GM23338 (cell line): Measurements from ENCODE around the gene ERMP1. TPM values are rescaled to one million over a fixed set of nuclear protein-coding genes. Genes with fewer than 3 reads are reported as not detected.

ENCODE experiments used
- ATAC-seq: fragments of 200-7000 bp; cut with Tn5 transposase; 3 replicates; pipeline ENCODE4 v1.9.1; 2020
- DNase-seq: peaks from one replicate; pipeline ENCODE4 v3.0.0-alpha.2; 2015; ENCODE audit warnings: low spot score
- H2AFZ ChIP-seq: fragments of 200-600 bp; sonication (generic); 2 replicates; pipeline ENCODE4 v1.8.0; 2016; ENCODE audit warnings: antibody characterized with exemption, mild to moderate bottlenecking, moderate library complexity
- H3F3A ChIP-seq: fragments of 200-600 bp; sonication (generic); replicated peaks from 2 replicates; pipeline ENCODE4 v1.8.0; 2017; ENCODE audit warnings: antibody characterized with exemption, mixed run types, low read depth
- H3K27ac ChIP-seq: fragments of 200-600 bp; sonication (generic); 2 replicates; pipeline ENCODE4 v1.6.1; 2016; ENCODE audit warnings: low read depth
- H3K27me3 ChIP-seq: fragments of 200-600 bp; sonication (generic); 2 replicates; pipeline ENCODE4 v1.8.0; 2016; ENCODE audit warnings: mild to moderate bottlenecking, mixed run types, moderate library complexity; ENCODE audit not compliant: insufficient read depth
- H3K36me3 ChIP-seq: fragments of 200-600 bp; sonication (generic); 2 replicates; pipeline ENCODE4 v1.8.0; 2016; ENCODE audit warnings: mild to moderate bottlenecking; ENCODE audit not compliant: insufficient read depth
- H3K4me1 ChIP-seq: fragments of 200-600 bp; sonication (generic); 2 replicates; pipeline ENCODE4 v1.8.0; 2016; ENCODE audit warnings: mild to moderate bottlenecking, moderate library complexity; ENCODE audit not compliant: insufficient read depth
- H3K4me2 ChIP-seq: fragments of 200-600 bp; sonication (generic); 2 replicates; pipeline ENCODE4 v1.7.1; 2017; ENCODE audit warnings: mixed run types
- H3K4me3 ChIP-seq: fragments of 200-600 bp; sonication (generic); 2 replicates; pipeline ENCODE4 v1.6.1; 2016; ENCODE audit warnings: mixed run types
- H3K79me2 ChIP-seq: fragments of 200-600 bp; sonication (generic); replicated peaks from 2 replicates; pipeline ENCODE4 v1.8.0; 2017; ENCODE audit warnings: mild to moderate bottlenecking; ENCODE audit not compliant: insufficient read depth
- H3K9me2 ChIP-seq: fragments of 200-600 bp; sonication (generic); 2 replicates; pipeline ENCODE4 v1.8.0; 2017; ENCODE audit not compliant: insufficient read depth
- H4K20me1 ChIP-seq: fragments of 200-600 bp; sonication (generic); replicated peaks from 2 replicates; pipeline ENCODE4 v1.8.0; 2017; ENCODE audit warnings: mild to moderate bottlenecking; ENCODE audit not compliant: insufficient read depth
- H3K27ac Mint-ChIP-seq: 2 replicates; pipeline ENCODE4 v1.8.0; 2020; ENCODE audit warnings: inconsistent platforms, mild to moderate bottlenecking, moderate library complexity, mixed read lengths
- H3K27me3 Mint-ChIP-seq: 3 replicates; pipeline ENCODE4 v1.8.0; 2022; ENCODE audit warnings: low read depth, mild to moderate bottlenecking, moderate library complexity, mixed read lengths, inconsistent platforms; ENCODE audit not compliant: insufficient read depth, poor library complexity
- H3K36me3 Mint-ChIP-seq: 3 replicates; pipeline ENCODE4 v1.8.0; 2021; ENCODE audit warnings: low read depth, mild to moderate bottlenecking, inconsistent platforms, moderate library complexity, mixed read lengths
- H3K4me1 Mint-ChIP-seq: 3 replicates; pipeline ENCODE4 v1.8.0; 2020; ENCODE audit warnings: mild to moderate bottlenecking, inconsistent platforms, mixed read lengths
- H3K4me3 Mint-ChIP-seq: 3 replicates; pipeline ENCODE4 v1.8.0; 2021; ENCODE audit warnings: moderate library complexity, mild to moderate bottlenecking, inconsistent platforms, mixed read lengths
- H3K9me3 Mint-ChIP-seq: 3 replicates; pipeline ENCODE4 v1.8.0; 2020; ENCODE audit warnings: moderate library complexity, mild to moderate bottlenecking, inconsistent platforms, mixed read lengths
- CREB1 ChIP-seq: fragments of 250-450 bp; sonication (Bioruptor Pico); IDR thresholded peaks from 2 replicates; pipeline ENCODE4 v1.5.0; 2020; ENCODE audit warnings: low read depth, mild to moderate bottlenecking, moderate library complexity
- EZH2 ChIP-seq: fragments of 200-600 bp; sonication (generic); IDR thresholded peaks from one replicate; pipeline ENCODE4 v1.8.0; 2017; ENCODE audit warnings: antibody characterized with exemption, mild to moderate bottlenecking, low read depth; ENCODE audit not compliant: unreplicated experiment
- EZH2phosphoT487 ChIP-seq: fragments of 200-600 bp; sonication (generic); IDR thresholded peaks from one replicate; pipeline ENCODE4 v1.8.1; 2018; ENCODE audit warnings: antibody characterized with exemption; ENCODE audit not compliant: unreplicated experiment
- JUNB ChIP-seq: IDR thresholded peaks from one replicate; pipeline ENCODE4 v1.6.1; 2016; ENCODE audit warnings: antibody characterized with exemption; ENCODE audit not compliant: unreplicated experiment
- NANOG ChIP-seq: IDR thresholded peaks from 2 replicates; pipeline ENCODE4 v1.6.1; 2016; ENCODE audit warnings: antibody characterized with exemption, borderline replicate concordance
- POLR2AphosphoS5 ChIP-seq: IDR thresholded peaks from 2 replicates; pipeline ENCODE4 v1.6.1; 2016; ENCODE audit warnings: antibody characterized with exemption, low read depth
- ZNF114 ChIP-seq: fragments of 250-450 bp; sonication (Bioruptor Pico); IDR thresholded peaks from 2 replicates; pipeline ENCODE4 v1.5.0; 2020; ENCODE audit warnings: mild to moderate bottlenecking, moderate library complexity
- polyA plus RNA-seq: library from polyadenylated mRNA; unstranded; fragments of >200 nt; fragmentation: Nextera tagmentation; extraction: Ambion mirVana; gene quantifications from 2 replicates; pipeline ENCODE4 v1.2.1, GENCODE V29; 2016
- total RNA-seq: library from RNA; depleted of rRNA; stranded (reverse); fragments of >200 nt; shearing (Covaris generic); gene quantifications from 2 replicates; pipeline ENCODE4 v1.2.3, GENCODE V29; 2014
- TF ChIP-seq, protein P1 (sequence below), 2 experiments: fragments of 200-600 bp in 1 of 2; sonication (generic) in 1 of 2; conservative IDR thresholded peaks; 2 replicates each; pipeline versions ENCODE4 v1.5.1 to v1.6.1; 2016 to 2017; ENCODE audit warnings: antibody characterized with exemption in 2 of 2, low read depth in 2 of 2, mild to moderate bottlenecking in 2 of 2, moderate library complexity in 1 of 2
- TF ChIP-seq, protein P2 (sequence below): IDR thresholded peaks from one replicate; pipeline ENCODE4 v1.6.1; 2018; ENCODE audit warnings: antibody characterized with exemption; ENCODE audit not compliant: unreplicated experiment
- TF ChIP-seq, protein P3 (sequence below): IDR thresholded peaks from 2 replicates; pipeline ENCODE4 v1.6.1; 2016; ENCODE audit warnings: antibody characterized with exemption

Gene ERMP1
- total and polyA plus RNA-seq, 2 experiments from 2014 or later = 5.3 to 23.4 TPM

DNA sequence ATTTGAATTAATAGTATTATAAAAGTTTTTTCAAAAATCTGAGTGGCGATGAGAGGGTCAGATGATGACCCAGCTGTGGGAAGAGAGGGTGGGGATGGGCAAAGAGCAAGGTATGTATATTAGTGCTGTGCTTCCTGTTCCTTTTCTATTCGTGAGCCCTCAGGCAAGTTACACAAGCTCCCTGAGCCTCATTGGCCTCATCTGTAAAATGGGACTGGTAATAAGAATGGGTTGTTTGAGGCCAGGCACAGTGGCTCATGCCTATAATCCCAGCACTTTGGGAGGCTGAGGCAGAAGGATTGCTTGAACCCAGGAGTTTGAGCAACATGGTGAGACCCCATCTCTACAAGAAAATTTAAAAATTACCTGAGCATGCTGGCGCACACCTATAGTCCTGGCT lies 33.8 kb upstream of the ERMP1 start:
- Mint-ChIP-seq H3K4me1 (peaks cover 5% of the 10 kb centered on the region; the same call in 2 of the 3 replicates), H3K27me3 (peaks cover 1% of the 10 kb centered on the region), H3K4me3 (no peak overlapping the region), H3K9me3 (no peaks in the 10 kb centered on the region), H3K36me3 (no peaks in the 10 kb centered on the region), H3K27ac (no peak overlapping the region)
- ATAC-seq (no peak), DNase-seq (no peak)
- Histone ChIP-seq H3K9me2 (no peaks in the 10 kb centered on the region), H3K4me3 (no peak overlapping the region), H3F3A (no peaks in the 10 kb centered on the region), H4K20me1 (no peaks in the 10 kb centered on the region), H3K27me3 (no peaks in the 10 kb centered on the region), H3K4me1 (peaks cover 8% of the 10 kb centered on the region; the same call in 1 of the 2 replicates), H3K27ac (no peak overlapping the region), H3K79me2 (no peaks in the 10 kb centered on the region), H2AFZ (no peak overlapping the region), H3K36me3 (no peaks in the 10 kb centered on the region), H3K4me2 (no peak overlapping the region)
- TF ChIP-seq, protein P1, sequence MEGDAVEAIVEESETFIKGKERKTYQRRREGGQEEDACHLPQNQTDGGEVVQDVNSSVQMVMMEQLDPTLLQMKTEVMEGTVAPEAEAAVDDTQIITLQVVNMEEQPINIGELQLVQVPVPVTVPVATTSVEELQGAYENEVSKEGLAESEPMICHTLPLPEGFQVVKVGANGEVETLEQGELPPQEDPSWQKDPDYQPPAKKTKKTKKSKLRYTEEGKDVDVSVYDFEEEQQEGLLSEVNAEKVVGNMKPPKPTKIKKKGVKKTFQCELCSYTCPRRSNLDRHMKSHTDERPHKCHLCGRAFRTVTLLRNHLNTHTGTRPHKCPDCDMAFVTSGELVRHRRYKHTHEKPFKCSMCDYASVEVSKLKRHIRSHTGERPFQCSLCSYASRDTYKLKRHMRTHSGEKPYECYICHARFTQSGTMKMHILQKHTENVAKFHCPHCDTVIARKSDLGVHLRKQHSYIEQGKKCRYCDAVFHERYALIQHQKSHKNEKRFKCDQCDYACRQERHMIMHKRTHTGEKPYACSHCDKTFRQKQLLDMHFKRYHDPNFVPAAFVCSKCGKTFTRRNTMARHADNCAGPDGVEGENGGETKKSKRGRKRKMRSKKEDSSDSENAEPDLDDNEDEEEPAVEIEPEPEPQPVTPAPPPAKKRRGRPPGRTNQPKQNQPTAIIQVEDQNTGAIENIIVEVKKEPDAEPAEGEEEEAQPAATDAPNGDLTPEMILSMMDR (conservative IDR thresholded peaks at IDR 0.05; ENCODE audit: low read depth in 2 of 2) = no peak
- no peak for TF ChIP-seq POLR2AphosphoS5
- TF ChIP-seq CREB1 = no peak
- no peak for TF ChIP-seq ZNF114 (CRISPR knock-in tag)
- no peak for TF ChIP-seq JUNB
- TF ChIP-seq EZH2phosphoT487 = no peak

DNA sequence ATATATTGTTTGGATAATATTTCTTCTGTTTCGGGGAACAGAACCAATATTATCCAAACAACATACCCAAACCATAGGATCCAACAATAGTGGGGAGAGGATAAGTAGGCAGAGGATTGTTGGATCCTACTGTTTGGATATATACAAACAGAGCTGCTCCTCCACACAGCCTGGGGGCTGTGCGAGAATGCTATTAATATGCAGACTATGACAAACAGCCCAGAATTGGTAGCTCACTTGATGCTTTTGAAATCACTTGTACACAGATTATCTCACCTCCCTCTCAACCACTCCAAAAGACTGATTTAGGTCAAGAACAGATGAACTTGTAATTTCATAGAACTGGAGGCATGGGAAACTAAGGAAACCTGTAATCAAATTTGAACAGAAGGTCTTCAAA lies 33.4 kb upstream of the ERMP1 start:
- Mint-ChIP-seq H3K4me3 (no peak overlapping the region), H3K9me3 (no peaks in the 10 kb centered on the region), H3K27me3 (peaks cover 1% of the 10 kb centered on the region), H3K4me1 (peaks cover 5% of the 10 kb centered on the region; the same call in 2 of the 3 replicates), H3K36me3 (no peaks in the 10 kb centered on the region), H3K27ac (no peak overlapping the region)
- Histone ChIP-seq H4K20me1 (no peaks in the 10 kb centered on the region), H3K4me2 (no peak overlapping the region), H3K36me3 (no peaks in the 10 kb centered on the region), H3K79me2 (no peaks in the 10 kb centered on the region), H3K9me2 (no peaks in the 10 kb centered on the region), H2AFZ (no peak overlapping the region), H3K4me1 (peaks cover 8% of the 10 kb centered on the region; the same call in 1 of the 2 replicates), H3K27me3 (no peaks in the 10 kb centered on the region), H3F3A (no peaks in the 10 kb centered on the region), H3K4me3 (no peak overlapping the region), H3K27ac (no peak overlapping the region)
- ATAC-seq (no peak), DNase-seq (no peak)
- TF ChIP-seq, protein P2, sequence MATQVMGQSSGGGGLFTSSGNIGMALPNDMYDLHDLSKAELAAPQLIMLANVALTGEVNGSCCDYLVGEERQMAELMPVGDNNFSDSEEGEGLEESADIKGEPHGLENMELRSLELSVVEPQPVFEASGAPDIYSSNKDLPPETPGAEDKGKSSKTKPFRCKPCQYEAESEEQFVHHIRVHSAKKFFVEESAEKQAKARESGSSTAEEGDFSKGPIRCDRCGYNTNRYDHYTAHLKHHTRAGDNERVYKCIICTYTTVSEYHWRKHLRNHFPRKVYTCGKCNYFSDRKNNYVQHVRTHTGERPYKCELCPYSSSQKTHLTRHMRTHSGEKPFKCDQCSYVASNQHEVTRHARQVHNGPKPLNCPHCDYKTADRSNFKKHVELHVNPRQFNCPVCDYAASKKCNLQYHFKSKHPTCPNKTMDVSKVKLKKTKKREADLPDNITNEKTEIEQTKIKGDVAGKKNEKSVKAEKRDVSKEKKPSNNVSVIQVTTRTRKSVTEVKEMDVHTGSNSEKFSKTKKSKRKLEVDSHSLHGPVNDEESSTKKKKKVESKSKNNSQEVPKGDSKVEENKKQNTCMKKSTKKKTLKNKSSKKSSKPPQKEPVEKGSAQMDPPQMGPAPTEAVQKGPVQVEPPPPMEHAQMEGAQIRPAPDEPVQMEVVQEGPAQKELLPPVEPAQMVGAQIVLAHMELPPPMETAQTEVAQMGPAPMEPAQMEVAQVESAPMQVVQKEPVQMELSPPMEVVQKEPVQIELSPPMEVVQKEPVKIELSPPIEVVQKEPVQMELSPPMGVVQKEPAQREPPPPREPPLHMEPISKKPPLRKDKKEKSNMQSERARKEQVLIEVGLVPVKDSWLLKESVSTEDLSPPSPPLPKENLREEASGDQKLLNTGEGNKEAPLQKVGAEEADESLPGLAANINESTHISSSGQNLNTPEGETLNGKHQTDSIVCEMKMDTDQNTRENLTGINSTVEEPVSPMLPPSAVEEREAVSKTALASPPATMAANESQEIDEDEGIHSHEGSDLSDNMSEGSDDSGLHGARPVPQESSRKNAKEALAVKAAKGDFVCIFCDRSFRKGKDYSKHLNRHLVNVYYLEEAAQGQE = no peak
- TF ChIP-seq EZH2phosphoT487 (no peak), NANOG (no peak), EZH2 (no peak), POLR2AphosphoS5 (no peak), CREB1 (no peak)
- TF ChIP-seq, protein P3, sequence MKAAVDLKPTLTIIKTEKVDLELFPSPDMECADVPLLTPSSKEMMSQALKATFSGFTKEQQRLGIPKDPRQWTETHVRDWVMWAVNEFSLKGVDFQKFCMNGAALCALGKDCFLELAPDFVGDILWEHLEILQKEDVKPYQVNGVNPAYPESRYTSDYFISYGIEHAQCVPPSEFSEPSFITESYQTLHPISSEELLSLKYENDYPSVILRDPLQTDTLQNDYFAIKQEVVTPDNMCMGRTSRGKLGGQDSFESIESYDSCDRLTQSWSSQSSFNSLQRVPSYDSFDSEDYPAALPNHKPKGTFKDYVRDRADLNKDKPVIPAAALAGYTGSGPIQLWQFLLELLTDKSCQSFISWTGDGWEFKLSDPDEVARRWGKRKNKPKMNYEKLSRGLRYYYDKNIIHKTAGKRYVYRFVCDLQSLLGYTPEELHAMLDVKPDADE = no peak
- TF ChIP-seq, protein P1 (conservative IDR thresholded peaks at IDR 0.05; ENCODE audit: low read depth in 2 of 2) = no peak
